HK-2 (cell line): ENCODE data around the gene NAA20.

Source experiments
- DNase-seq: peaks from one replicate; pipeline ENCODE4 v3.0.0-alpha.2; 2018; ENCODE audit not compliant: unreplicated experiment

NAA20 gene

GRCh38 chr20:20019123-20019522 lies 2.0 kb downstream of the NAA20 start:
- DNase-seq: no peak

- DNase-seq: no peak
Observed at GRCh38 chr20:20020908-20021307, 3.7 kb downstream of the NAA20 start.

- DNase-seq: no peak
Observed at GRCh38 chr20:20021835-20022234, 4.7 kb downstream of the NAA20 start.

GRCh38 chr20:20022498-20022897 lies 5.3 kb downstream of the NAA20 start:
- DNase-seq: no peak

- DNase-seq: no peak
Observed at GRCh38 chr20:20023395-20023794, 6.2 kb downstream of the NAA20 start.

- DNase-seq: no peak
Observed at GRCh38 chr20:20024942-20025341, 7.8 kb downstream of the NAA20 start.

GRCh38 chr20:20027284-20027683 lies 10.1 kb downstream of the NAA20 start:
- DNase-seq: no peak

GRCh38 chr20:20031790-20032189 lies 14.6 kb downstream of the NAA20 start:
- DNase-seq: no peak

- no peak for DNase-seq
Observed at GRCh38 chr20:20034486-20034885, 17.3 kb downstream of the NAA20 start.

GRCh38 chr20:20036756-20037155 lies 19.6 kb downstream of the NAA20 start:
- DNase-seq: no peak

- no peak for DNase-seq
Observed at GRCh38 chr20:20037960-20038359, 20.8 kb downstream of the NAA20 start.

- no peak for DNase-seq
Observed at GRCh38 chr20:20038586-20038985, 21.4 kb downstream of the NAA20 start.

GRCh38 chr20:20039752-20040387 lies 22.7 kb downstream of the NAA20 start:
- no peak for DNase-seq

GRCh38 chr20:20051767-20052073 lies 34.6 kb downstream of the NAA20 start:
- no peak for DNase-seq

GRCh38 chr20:20052074-20052970 lies 35.2 kb downstream of the NAA20 start, which contains the start of the genes CFAP61 and CRNKL1:
Gene CFAP61, plus strand, starts transcription at chr20:20052532. Its CDS starts 4,122 bp downstream, at chr20:20056654.
Gene CRNKL1, minus strand, starts transcription at chr20:20052466. Its CDS starts 124 bp downstream, at chr20:20052342.
- DNase-seq: peak; percentile 98

GRCh38 chr20:20060234-20060998 lies 43.3 kb downstream of the NAA20 start:
- DNase-seq: no peak

GRCh38 chr20:20063941-20064702 lies 47.0 kb downstream of the NAA20 start:
- no peak for DNase-seq

- no peak for DNase-seq
Observed at GRCh38 chr20:20065361-20065760, 48.2 kb downstream of the NAA20 start.

GRCh38 chr20:20070871-20071726 lies 53.9 kb downstream of the NAA20 start:
- no peak for DNase-seq

GRCh38 chr20:20073801-20074371 lies 56.7 kb downstream of the NAA20 start:
- DNase-seq: peak; percentile 21
